Panc1 (cell line): ENCODE measurements around the gene GNG7. TPM values are rescaled to one million over a fixed set of nuclear protein-coding genes. Genes with fewer than 3 reads are reported as not detected.

Experiments used
- ATAC-seq: fragments of 200-7000 bp; cut with Tn5 transposase; 2 replicates; pipeline ENCODE4 v1.9.1; 2020; ENCODE audit warnings: mild to moderate bottlenecking, moderate library complexity
- BruUV-seq: library from RNA; stranded (reverse); fragments of 400-500 nt; replicated peaks from 2 replicates; lab custom pipeline; 2021; lab: Mats Ljungman, UMichigan
- CTCF ChIA-PET: fragments of 300-600 bp; sonication (Branson Sonifier 250); formaldehyde crosslinking; loops from one replicate; lab custom pipeline; 2022; ENCODE audit warnings: antibody characterized with exemption; lab: Charles Lee
- POLR2A ChIA-PET: fragments of 300-600 bp; sonication (Branson Sonifier 250); formaldehyde crosslinking; loops from one replicate; lab custom pipeline; 2022; ENCODE audit warnings: antibody characterized with exemption; lab: Charles Lee
- DNase-seq: peaks from one replicate; pipeline ENCODE4 v3.0.0-alpha.2; 2010; ENCODE audit warnings: low read depth, low spot score
- H3K27ac ChIP-seq: 2 replicates; pipeline ENCODE4 v1.5.1; 2011; ENCODE audit warnings: mild to moderate bottlenecking, low read length, inconsistent platforms
- H3K27me3 ChIP-seq: fragments of 200-500 bp; sonication (Bioruptor generic); 2 replicates; pipeline ENCODE4 v1.6.0; 2014; ENCODE audit warnings: low read length, inconsistent platforms; ENCODE audit not compliant: control insufficient read depth, insufficient read depth
- H3K36me3 ChIP-seq: fragments of 200-500 bp; sonication (Bioruptor generic); 2 replicates; pipeline ENCODE4 v1.5.1; 2014; ENCODE audit warnings: inconsistent platforms, mild to moderate bottlenecking, low read length, moderate library complexity; ENCODE audit not compliant: control insufficient read depth, insufficient read depth
- H3K4me1 ChIP-seq: 2 replicates; pipeline ENCODE4 v1.5.1; 2011; ENCODE audit warnings: inconsistent platforms, mild to moderate bottlenecking, low read length, moderate library complexity; ENCODE audit not compliant: control insufficient read depth, insufficient read depth
- H3K4me3 ChIP-seq, 2 experiments: 2 replicates each; pipeline ENCODE4 v1.5.1; 2011 to 2012; ENCODE audit warnings: low read depth in 2 of 2, low read length in 2 of 2, mild to moderate bottlenecking in 2 of 2, inconsistent platforms in 1 of 2, moderate library complexity in 1 of 2
- H3K9me3 ChIP-seq: fragments of 200-500 bp; sonication (Bioruptor generic); 2 replicates; pipeline ENCODE4 v1.5.1; 2014; ENCODE audit warnings: low read depth, mild to moderate bottlenecking, inconsistent platforms, low read length, moderate library complexity; ENCODE audit not compliant: control insufficient read depth, insufficient read depth
- CTCF ChIP-seq: fragments of 450-650 bp; IDR thresholded peaks from 2 replicates; pipeline ENCODE4 v1.5.1; 2017; ENCODE audit warnings: mild to moderate bottlenecking
- POLR2AphosphoS5 ChIP-seq: IDR thresholded peaks from 2 replicates; pipeline ENCODE4 v1.6.1; 2012; ENCODE audit warnings: mild to moderate bottlenecking, low read depth, low read length, moderate library complexity
- REST ChIP-seq, 2 experiments: IDR thresholded peaks; 2 replicates each; pipeline ENCODE4 v1.6.1; 2011 to 2012; ENCODE audit warnings: low read depth in 2 of 2, control low read depth in 1 of 2, low read length in 1 of 2, mild to moderate bottlenecking in 1 of 2, moderate library complexity in 1 of 2; ENCODE audit not compliant: insufficient read depth in 1 of 2
- SIN3A ChIP-seq: IDR thresholded peaks from 2 replicates; pipeline ENCODE4 v1.6.1; 2012; ENCODE audit warnings: low read depth, mild to moderate bottlenecking, low read length, moderate library complexity, borderline replicate concordance; ENCODE audit not compliant: insufficient read depth
- TCF7L2 ChIP-seq: IDR thresholded peaks from 2 replicates; pipeline ENCODE4 v1.6.1; 2011; ENCODE audit warnings: mild to moderate bottlenecking, low read depth, low read length, inconsistent platforms
- in situ Hi-C: cut with HindIII; loops from 2 replicates; pipeline ENCODE4 v1.10.0; 2016; ENCODE audit warnings: low sequenced_read_pairs, low pct_unique_long_range_greater_than_20kb
- intact Hi-C: fragments of 100-400 bp; cut with micrococcal nuclease; formaldehyde crosslinking; loops from one replicate; pipeline ENCODE4 v1.10.0; 2022; ENCODE audit not compliant: unreplicated experiment
- total RNA-seq: library from RNA; stranded (reverse); gene quantifications from one replicate; pipeline ENCODE4 v1.2.1, GENCODE V29; 2021; ENCODE audit not compliant: unreplicated experiment

Gene GNG7
- total RNA-seq, 1 experiment from 2014 or later, result 0.74 TPM

- H3K4me3 ChIP-seq, result no peak overlapping the region
- H3K36me3 ChIP-seq, result no peaks in the 10 kb centered on the region
- DNase-seq, result peak; percentile 62
- no peak overlapping the region for H3K27ac ChIP-seq
- POLR2A ChIA-PET, result no interaction called here
- no peak for TF ChIP-seq SIN3A
- peak; percentile 82 for TF ChIP-seq CTCF
- in situ Hi-C loops, result no loop called here
- CTCF ChIA-PET, result interaction anchor here (0.5 to 1.4 kb wide), 9 partner anchors 17 to 831 kb away, joined by 3 to 12 read pairs (median 5); partner anchors contain the start of gene THOP1
- H3K9me3 ChIP-seq, result no peaks in the 10 kb centered on the region
- intact Hi-C loops, result loop anchor here (2.0 to 5.0 kb wide), 2 partner anchors 100 to 224 kb away; no protein-coding TSS in a partner anchor
- H3K27me3 ChIP-seq, result no peaks in the 10 kb centered on the region
- peak; percentile 94 for ATAC-seq
- BruUV-seq, result no TSS peak
- no peaks in the 10 kb centered on the region for H3K4me1 ChIP-seq
These were observed 54.0 kb downstream of the GNG7 start for GRCh38 chr19:2648528-2648937.

- Histone ChIP-seq H3K27me3 (no peaks in the 10 kb centered on the region), H3K4me1 (no peaks in the 10 kb centered on the region), H3K36me3 (no peaks in the 10 kb centered on the region), H3K27ac (no peak overlapping the region), H3K4me3 (no peak overlapping the region), H3K9me3 (no peaks in the 10 kb centered on the region)
- DNase-seq (no peak), ATAC-seq (peak; percentile 43; the same call in 1 of the 2 replicates)
- intact Hi-C loops, result loop anchor here (2.0 to 5.0 kb wide), 2 partner anchors 101 to 224 kb away; no protein-coding TSS in a partner anchor
- TF ChIP-seq SIN3A, result no peak
- no peak for TF ChIP-seq CTCF
- TF ChIP-seq TCF7L2, result no peak
- TF ChIP-seq POLR2AphosphoS5, result no peak
- no peak for TF ChIP-seq REST (IDR thresholded peaks at IDR 0.05; ENCODE audit: insufficient read depth in 1 of 2, low read depth in 2 of 2, low read length in 1 of 2)
- no TSS peak for BruUV-seq
- ChIA-PET CTCF (interaction anchor here (0.6 to 1.4 kb wide), 8 partner anchors 17 to 239 kb away, joined by 3 to 12 read pairs (median 6); partner anchors contain the start of gene THOP1), POLR2A (no interaction called here)
- in situ Hi-C loops, result no loop called here
These were observed 54.4 kb downstream of the GNG7 start for GRCh38 chr19:2648099-2648498.
